Mucosa of rectum (tissue), 2 donors: ENCODE results near the gene LRRN1.

Experiments used
- H3K27ac ChIP-seq, 2 donors: one replicate each; pipeline ENCODE4 v1.7.0; 2013; ENCODE audit warnings: inconsistent platforms in 2 of 2, low read depth in 2 of 2, low read length in 2 of 2
- H3K27me3 ChIP-seq, 2 donors: one replicate each; pipeline ENCODE4 v1.7.0; 2013; ENCODE audit warnings: low read length in 2 of 2; ENCODE audit not compliant: control insufficient read depth in 2 of 2, insufficient read depth in 2 of 2
- H3K36me3 ChIP-seq, 2 donors: one replicate each; pipeline ENCODE4 v1.7.0; 2013; ENCODE audit warnings: low read length in 2 of 2; ENCODE audit not compliant: control insufficient read depth in 2 of 2, insufficient read depth in 2 of 2
- H3K4me1 ChIP-seq, 2 donors: one replicate each; pipeline ENCODE4 v1.7.0; 2013; ENCODE audit warnings: low read length in 2 of 2, mild to moderate bottlenecking in 1 of 2; ENCODE audit not compliant: control insufficient read depth in 2 of 2, insufficient read depth in 2 of 2
- H3K4me3 ChIP-seq, 2 donors: one replicate each; pipeline ENCODE4 v1.7.0; 2013; ENCODE audit warnings: low read length in 2 of 2
- H3K9ac ChIP-seq, 2 donors: one replicate each; pipeline ENCODE4 v1.7.0; 2013; ENCODE audit warnings: low read length in 2 of 2, low read depth in 1 of 2, mild to moderate bottlenecking in 1 of 2
- H3K9me3 ChIP-seq, 2 donors: one replicate each; pipeline ENCODE4 v1.7.0; 2013; ENCODE audit warnings: low read length in 2 of 2; ENCODE audit not compliant: control insufficient read depth in 2 of 2
- donor health status: healthy.
- donor health status: Normal muscosa, but diverticular disease.

LRRN1 gene

DNA sequence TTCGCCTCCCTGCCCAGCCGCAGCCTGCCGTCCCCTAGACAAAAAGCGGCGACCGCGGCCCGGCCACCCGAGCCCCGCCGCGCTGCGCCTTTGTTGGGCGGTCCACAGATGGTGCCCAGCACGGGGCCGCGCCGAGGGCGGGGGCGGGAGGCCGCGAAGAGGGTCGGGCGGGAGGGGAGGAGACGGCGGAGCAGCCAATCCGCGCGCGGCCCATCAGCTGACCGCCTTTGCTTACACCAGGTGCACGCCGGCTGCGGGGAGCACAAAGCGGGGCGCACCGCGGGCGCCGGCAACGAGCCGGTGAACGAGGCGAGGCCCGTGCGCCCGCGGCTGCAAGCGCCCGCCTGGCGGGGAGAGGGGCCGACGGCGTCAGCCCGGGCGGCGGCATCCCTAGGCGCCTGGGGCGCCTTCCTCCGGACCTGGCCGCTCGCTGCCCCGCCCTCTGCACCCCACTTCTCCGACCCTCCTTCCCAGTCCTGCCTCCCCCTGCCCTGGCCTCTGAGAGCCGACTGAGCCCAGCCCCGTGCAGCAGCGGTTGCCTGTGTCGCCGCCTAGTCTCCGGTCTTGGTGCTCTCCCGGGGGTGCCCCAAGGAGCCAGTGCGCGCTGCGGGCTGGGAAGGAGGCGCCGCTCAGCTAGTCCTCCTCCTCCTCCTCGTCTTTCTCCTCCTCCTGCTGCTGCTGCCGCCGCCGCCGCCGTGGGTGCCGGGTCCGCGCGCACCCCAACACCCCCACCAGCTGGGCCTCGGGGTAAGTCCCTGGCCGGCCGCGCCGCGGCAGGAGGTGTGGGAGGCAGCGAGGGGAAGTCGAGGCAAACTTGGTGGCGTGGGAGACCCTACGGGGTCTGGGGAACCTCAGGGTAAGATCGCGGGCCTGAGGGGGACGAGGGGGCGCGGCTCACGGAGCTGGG, at the start of gene LRRN1:
Gene LRRN1, plus strand, starts transcription at position 259 of the 907 bp plus-strand sequence. CDS start 45,211 bp downstream, outside the sequence.
- no peaks in the 10 kb centered on the region for H3K36me3 ChIP-seq
- no peak within 1 kb of the TSS for H3K9ac ChIP-seq
- H3K9me3 ChIP-seq: no peaks in the 10 kb centered on the region
- H3K27me3 ChIP-seq: peaks cover 20 to 21% of the 10 kb centered on the region in 2 donors
- peaks cover 3% of the 10 kb centered on the region in 2 donors for H3K4me1 ChIP-seq
- H3K4me3 ChIP-seq: peak within 1 kb of the TSS; percentile 57 to 60
- H3K27ac ChIP-seq: no peak within 1 kb of the TSS

DNA sequence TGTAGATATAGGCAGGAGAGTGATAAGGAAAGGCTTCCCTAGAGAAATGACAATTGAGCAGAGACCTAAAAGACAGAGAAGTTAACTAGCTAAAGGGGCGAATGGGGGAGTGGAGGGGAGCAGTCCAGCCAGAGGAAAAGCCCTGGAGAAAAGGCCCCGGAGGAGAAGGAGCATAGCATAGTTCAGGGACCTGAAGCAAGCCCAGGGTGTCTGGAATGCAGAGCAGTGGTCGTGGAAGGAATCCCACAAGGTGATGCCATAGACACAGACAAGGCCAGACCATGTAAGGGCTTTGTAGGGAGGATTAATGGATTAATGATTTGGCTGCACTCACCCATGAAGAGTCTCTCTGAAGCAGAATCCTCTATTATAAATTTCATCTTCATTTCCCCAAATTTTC, 45.8 kb upstream of the LRRN1 start:
- Histone ChIP-seq H3K4me1 (no peaks in the 10 kb centered on the region), H3K27ac (no peak overlapping the region), H3K9me3 (no peaks in the 10 kb centered on the region), H3K27me3 (no peaks in the 10 kb centered on the region), H3K36me3 (no peaks in the 10 kb centered on the region), H3K9ac (no peak overlapping the region), H3K4me3 (no peak overlapping the region)

DNA sequence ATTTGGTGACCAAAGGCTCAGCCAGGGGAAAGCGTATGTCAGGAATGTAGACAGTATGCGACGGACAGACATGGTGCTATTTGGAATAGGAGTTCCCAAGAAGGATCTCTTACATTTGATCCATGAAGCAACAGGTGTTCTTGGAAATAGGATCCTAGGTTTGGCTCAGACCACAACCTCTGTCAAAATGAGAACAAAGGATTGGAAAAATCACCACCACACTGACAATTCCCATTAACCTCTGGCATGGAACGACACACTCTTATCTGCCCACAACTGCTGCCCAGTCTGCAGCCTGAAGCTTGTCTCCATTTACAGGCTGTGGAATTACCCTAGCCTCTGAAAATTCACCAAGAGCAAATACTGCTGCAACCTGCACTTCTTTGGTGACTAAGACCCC, 33.6 kb upstream of the LRRN1 start:
- no peak overlapping the region for H3K4me3 ChIP-seq
- no peaks in the 10 kb centered on the region for H3K9me3 ChIP-seq
- no peaks in the 10 kb centered on the region for H3K36me3 ChIP-seq
- H3K4me1 ChIP-seq: no peaks in the 10 kb centered on the region
- H3K27me3 ChIP-seq: no peaks in the 10 kb centered on the region
- H3K9ac ChIP-seq: no peak overlapping the region
- H3K27ac ChIP-seq: no peak overlapping the region

DNA sequence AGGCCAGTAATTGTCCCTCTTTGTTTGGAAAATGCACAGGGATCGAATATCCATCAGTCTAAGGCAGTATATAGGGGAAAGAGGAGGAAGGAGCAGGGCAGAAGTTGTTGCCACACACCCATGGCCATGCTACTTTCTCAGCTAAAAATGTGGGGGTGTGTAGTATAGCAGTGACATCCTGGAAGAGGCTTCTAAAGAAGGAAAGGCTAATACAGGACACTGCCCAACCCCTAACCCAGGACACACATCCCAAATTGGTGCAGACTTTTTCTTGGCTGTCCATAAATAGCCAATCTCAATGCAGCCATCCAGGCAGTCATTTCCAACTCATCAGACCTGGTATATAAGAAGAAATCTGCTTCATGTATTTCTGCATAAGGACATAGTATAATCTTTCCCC, 33.1 kb upstream of the LRRN1 start:
- no peak overlapping the region for H3K27ac ChIP-seq
- no peaks in the 10 kb centered on the region for H3K27me3 ChIP-seq
- no peaks in the 10 kb centered on the region for H3K9me3 ChIP-seq
- no peak overlapping the region for H3K4me3 ChIP-seq
- no peaks in the 10 kb centered on the region for H3K4me1 ChIP-seq
- H3K36me3 ChIP-seq: no peaks in the 10 kb centered on the region
- H3K9ac ChIP-seq: no peak overlapping the region

DNA sequence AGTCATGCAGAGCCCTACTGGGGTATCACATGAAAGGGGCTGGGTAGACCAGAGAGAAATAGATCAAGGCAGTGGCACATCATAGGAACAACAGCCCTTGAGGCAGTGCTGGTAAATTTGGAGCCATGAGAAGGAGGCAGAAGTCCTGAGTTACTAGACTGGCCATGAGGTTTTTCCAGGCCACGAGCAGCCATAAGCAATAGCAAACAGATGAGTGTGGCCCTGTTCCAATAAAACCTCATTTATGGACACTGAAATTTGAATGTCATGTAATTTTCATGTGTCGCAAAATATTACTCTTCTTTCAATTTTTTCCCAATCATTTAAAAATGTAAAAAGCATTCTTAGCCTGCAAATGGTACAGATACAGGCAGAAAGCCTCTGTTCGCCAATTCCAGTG, 28.1 kb upstream of the LRRN1 start:
- H3K9ac ChIP-seq: no peak overlapping the region
- H3K27ac ChIP-seq: no peak overlapping the region
- H3K4me3 ChIP-seq: no peak overlapping the region
- no peaks in the 10 kb centered on the region for H3K36me3 ChIP-seq
- H3K27me3 ChIP-seq: no peaks in the 10 kb centered on the region
- H3K9me3 ChIP-seq: peaks cover 0 to 3% of the 10 kb centered on the region in 2 donors
- H3K4me1 ChIP-seq: no peaks in the 10 kb centered on the region

DNA sequence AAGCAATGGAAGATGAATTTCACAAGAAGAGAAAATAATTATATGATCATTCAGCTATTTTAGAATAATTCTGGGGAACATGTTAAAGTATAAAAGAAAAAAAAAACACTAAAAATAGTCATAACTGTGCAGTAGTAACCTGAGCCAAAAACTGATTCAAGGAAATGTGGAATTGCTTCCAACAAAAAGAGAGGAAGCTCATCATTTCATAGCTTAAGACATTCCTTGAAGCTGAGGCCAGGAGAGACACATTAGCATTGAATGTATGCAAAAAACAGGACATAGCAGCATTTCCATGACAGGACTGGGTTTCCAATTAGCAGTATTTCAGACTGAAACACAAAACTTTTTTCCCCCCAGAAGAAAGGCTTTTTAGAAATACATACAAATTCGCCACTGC, 27.7 kb upstream of the LRRN1 start:
- Histone ChIP-seq H3K4me1 (no peaks in the 10 kb centered on the region), H3K27ac (no peak overlapping the region), H3K36me3 (no peaks in the 10 kb centered on the region), H3K9ac (no peak overlapping the region), H3K27me3 (no peaks in the 10 kb centered on the region), H3K9me3 (peaks cover 0 to 3% of the 10 kb centered on the region in 2 donors), H3K4me3 (no peak overlapping the region)

DNA sequence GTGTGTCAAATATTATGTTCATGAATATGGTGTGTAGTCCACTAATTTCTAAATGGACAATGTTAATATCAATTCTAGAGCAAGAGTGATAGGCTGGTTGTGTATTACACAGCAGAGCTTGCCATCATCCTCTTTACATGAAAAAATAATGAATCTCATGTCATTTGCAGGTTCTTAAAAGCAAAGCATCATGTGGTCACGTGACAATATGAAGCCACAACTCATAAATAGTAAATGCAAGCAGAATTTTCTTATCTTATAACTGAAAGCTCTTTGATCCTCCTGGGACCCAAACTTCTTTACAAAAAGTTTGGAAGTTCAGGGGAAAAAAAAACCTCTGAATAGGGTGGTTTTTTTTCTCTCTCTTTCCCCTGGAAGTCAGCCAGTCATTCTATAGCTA, 26.9 kb upstream of the LRRN1 start:
- Histone ChIP-seq H3K9ac (no peak overlapping the region), H3K27me3 (no peaks in the 10 kb centered on the region), H3K4me1 (no peaks in the 10 kb centered on the region), H3K4me3 (no peak overlapping the region), H3K36me3 (no peaks in the 10 kb centered on the region), H3K9me3 (peaks cover 0 to 3% of the 10 kb centered on the region in 2 donors), H3K27ac (no peak overlapping the region)

DNA sequence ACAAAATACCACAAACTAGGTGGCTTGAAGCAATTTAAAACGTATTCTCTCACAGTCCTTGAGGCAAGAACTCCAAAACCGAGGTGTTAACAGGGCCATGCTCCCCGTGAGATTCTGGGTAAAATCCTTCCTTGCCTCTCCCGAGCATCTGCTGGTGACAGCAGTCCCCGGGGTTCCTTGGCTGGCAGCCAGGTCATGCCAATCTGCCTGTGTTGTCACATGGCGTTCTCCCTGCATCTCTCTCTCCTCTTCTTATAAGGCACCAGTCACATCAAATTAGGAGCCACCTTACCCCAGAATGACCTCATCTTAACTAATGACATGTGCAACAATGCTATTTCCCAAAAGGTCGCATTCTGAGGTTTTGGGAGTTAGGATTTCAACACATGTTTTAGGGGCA, 26.3 kb upstream of the LRRN1 start:
- H3K4me3 ChIP-seq: no peak overlapping the region
- no peak overlapping the region for H3K9ac ChIP-seq
- H3K9me3 ChIP-seq: peaks cover 0 to 3% of the 10 kb centered on the region in 2 donors
- H3K27ac ChIP-seq: no peak overlapping the region
- no peaks in the 10 kb centered on the region for H3K27me3 ChIP-seq
- no peaks in the 10 kb centered on the region for H3K4me1 ChIP-seq
- no peaks in the 10 kb centered on the region for H3K36me3 ChIP-seq

DNA sequence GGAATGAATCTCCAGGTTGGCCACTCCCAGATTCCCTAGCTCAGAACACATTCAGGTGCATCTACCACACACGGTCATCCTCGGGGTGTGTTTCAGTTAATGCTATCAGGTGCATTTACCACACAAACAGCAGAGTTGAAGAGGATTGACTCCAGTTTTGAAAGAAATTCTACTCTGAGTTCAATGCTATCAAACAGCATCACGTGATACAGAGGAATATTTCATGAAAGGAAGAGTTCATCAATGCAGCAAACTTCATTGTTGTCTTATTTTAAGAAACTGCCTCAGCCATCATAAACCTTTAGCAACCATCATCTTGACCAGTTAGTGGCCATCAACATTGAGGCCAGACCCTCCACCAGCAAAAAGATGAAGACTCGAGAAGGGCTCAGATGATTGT, 22.6 kb upstream of the LRRN1 start:
- Histone ChIP-seq H3K27me3 (no peaks in the 10 kb centered on the region), H3K4me1 (no peaks in the 10 kb centered on the region), H3K9me3 (peaks cover 0 to 3% of the 10 kb centered on the region in 2 donors), H3K4me3 (no peak overlapping the region), H3K9ac (no peak overlapping the region), H3K36me3 (no peaks in the 10 kb centered on the region), H3K27ac (no peak overlapping the region)

DNA sequence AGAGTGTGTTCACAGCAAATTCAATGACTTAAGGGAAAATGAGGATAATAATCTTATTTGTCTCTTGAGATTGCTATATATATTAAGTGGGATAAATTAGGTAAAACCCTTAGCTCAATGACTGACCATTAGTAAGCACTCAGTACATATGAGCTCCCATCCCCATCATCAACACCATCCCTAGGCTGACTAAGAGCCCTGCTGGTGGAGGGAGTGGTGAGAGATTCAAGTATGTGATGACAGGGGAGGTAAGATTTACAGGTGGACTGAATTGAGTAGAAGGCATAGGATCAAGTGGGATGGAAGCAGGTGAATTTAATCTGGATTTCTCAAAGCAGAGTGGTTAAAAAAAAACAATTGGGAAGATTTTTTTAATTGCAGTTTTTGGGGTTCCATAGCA, 21.0 kb upstream of the LRRN1 start:
- no peak overlapping the region for H3K27ac ChIP-seq
- H3K36me3 ChIP-seq: no peaks in the 10 kb centered on the region
- peaks cover 0 to 3% of the 10 kb centered on the region in 2 donors for H3K9me3 ChIP-seq
- H3K9ac ChIP-seq: no peak overlapping the region
- H3K4me3 ChIP-seq: no peak overlapping the region
- H3K4me1 ChIP-seq: no peaks in the 10 kb centered on the region
- no peaks in the 10 kb centered on the region for H3K27me3 ChIP-seq
